ENCODE results near the gene PRDM10. TPM values are rescaled to one million over a fixed set of nuclear protein-coding genes. Genes with fewer than 3 reads are reported as not detected.

PRDM10 gene, protein sequence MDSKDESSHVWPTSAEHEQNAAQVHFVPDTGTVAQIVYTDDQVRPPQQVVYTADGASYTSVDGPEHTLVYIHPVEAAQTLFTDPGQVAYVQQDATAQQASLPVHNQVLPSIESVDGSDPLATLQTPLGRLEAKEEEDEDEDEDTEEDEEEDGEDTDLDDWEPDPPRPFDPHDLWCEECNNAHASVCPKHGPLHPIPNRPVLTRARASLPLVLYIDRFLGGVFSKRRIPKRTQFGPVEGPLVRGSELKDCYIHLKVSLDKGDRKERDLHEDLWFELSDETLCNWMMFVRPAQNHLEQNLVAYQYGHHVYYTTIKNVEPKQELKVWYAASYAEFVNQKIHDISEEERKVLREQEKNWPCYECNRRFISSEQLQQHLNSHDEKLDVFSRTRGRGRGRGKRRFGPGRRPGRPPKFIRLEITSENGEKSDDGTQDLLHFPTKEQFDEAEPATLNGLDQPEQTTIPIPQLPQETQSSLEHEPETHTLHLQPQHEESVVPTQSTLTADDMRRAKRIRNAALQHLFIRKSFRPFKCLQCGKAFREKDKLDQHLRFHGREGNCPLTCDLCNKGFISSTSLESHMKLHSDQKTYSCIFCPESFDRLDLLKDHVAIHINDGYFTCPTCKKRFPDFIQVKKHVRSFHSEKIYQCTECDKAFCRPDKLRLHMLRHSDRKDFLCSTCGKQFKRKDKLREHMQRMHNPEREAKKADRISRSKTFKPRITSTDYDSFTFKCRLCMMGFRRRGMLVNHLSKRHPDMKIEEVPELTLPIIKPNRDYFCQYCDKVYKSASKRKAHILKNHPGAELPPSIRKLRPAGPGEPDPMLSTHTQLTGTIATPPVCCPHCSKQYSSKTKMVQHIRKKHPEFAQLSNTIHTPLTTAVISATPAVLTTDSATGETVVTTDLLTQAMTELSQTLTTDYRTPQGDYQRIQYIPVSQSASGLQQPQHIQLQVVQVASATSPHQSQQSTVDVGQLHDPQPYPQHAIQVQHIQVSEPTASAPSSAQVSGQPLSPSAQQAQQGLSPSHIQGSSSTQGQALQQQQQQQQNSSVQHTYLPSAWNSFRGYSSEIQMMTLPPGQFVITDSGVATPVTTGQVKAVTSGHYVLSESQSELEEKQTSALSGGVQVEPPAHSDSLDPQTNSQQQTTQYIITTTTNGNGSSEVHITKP
- total RNA-seq (2022; extraction: Qiagen RNA extraction; ENCODE audit: low read depth) = 1.4 to 2.2 TPM (median 1.7 TPM) in 5 replicates

DNA sequence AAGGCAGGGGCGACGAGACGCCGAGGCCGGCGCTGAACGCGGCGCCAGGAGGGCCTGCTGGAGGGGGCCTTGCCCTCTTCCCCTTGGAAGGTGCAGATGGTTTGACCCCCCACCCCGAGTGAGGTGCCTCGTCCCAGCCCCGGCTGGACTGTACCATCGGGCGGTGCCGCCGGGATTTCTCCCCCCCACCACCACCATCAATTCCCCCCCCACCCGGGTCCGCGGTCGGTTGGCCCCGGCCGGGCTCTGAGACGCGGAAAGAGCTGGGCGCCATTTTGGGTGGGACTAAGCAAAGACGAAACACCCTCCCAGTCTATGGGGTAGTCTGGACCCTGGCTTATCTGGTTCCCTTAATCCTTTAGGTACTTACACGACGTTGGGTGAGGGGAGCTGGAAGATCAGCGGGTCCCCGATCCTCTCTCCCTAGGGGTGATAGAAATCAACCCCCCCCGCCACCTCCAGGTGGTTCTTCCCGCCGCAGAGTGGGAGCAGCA lies at the start of gene PRDM10:
Gene PRDM10 (minus strand): TSS at position 484 of the 494 bp plus-strand sequence. CDS start 41,871 bp downstream, outside the sequence.

DNA sequence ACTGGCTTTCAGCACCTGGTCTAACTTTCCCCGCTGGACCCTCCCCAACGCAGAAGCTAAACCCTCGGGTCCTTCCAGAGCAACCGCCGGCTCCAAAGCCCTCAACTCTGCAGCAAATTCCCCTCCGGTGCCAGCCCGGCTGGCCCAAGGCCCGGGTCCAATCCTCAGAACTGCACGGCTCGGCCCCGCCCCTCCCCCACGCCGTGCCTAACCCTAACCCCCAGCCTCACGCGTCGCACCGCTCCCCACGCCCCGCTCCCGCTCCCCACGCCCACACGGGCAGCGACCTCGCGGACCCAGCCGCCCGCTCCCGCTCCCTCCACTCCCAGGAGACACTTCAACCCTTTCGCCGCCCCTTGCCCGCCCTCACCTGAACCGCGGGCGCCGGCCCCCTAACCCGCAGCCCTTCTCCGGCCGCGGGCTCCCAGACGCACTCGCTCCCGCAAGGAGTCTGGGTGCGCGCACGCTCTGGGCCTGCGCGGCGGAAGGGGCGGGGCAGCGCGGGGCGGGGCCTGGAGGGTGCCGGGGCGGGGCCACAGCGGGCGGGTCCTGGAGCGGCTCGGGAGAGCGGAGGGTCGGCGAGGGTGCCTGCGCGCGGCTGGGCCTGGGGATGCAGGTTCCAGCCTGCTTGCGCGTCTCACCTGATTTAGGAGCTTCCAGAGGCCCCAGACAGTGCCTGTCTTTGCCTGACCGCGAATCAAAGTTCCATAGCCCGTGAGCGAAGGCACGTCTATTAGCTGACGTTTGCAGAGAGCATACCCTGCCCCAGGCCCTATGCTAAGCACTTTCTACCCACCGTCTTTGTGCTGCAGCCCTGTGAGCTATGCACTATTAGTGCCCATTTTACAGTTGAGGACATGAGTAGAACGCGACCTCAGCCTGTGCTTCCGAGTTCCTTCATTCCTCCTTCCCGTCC lies 107.3 kb downstream of the PRDM10 start, which contains the start of gene NFRKB:
Gene NFRKB (minus strand): TSS at position 453 of the 916 bp plus-strand sequence. CDS start 2,729 bp downstream, outside the sequence.

Other genes with a start within 250 kb of the PRDM10 start
- 0.08 to 0.15 TPM (median 0.12 TPM) in 3 of 5 replicates, not detected in the others for gene TMEM45B, start 187.0 kb downstream of the PRDM10 start, total RNA-seq (2022; extraction: Qiagen RNA extraction; ENCODE audit: low read depth)
- gene NFRKB, start 107.3 kb downstream of the PRDM10 start, total RNA-seq (2022; extraction: Qiagen RNA extraction; ENCODE audit: low read depth) = 11.2 to 14.1 TPM (median 12.3 TPM) in 5 replicates
- gene APLP2, start 67.1 kb upstream of the PRDM10 start, total RNA-seq (2022; extraction: Qiagen RNA extraction; ENCODE audit: low read depth) = 154 to 194 TPM (median 186 TPM) in 5 replicates
- 0.07 to 0.56 TPM (median 0.13 TPM) in 5 replicates for gene ST14, start 156.9 kb upstream of the PRDM10 start, total RNA-seq (2022; extraction: Qiagen RNA extraction; ENCODE audit: low read depth)

All from A549 treated with RU486 at 1 μM for 4 hours (cell line).